ENCODE measurements around the gene PCDHA6. TPM values are rescaled to one million over a fixed set of nuclear protein-coding genes. Genes with fewer than 3 reads are reported as not detected.

PCDHA6 gene
- total RNA-seq, 1 experiment from 2014 or later, result not detected

DNA sequence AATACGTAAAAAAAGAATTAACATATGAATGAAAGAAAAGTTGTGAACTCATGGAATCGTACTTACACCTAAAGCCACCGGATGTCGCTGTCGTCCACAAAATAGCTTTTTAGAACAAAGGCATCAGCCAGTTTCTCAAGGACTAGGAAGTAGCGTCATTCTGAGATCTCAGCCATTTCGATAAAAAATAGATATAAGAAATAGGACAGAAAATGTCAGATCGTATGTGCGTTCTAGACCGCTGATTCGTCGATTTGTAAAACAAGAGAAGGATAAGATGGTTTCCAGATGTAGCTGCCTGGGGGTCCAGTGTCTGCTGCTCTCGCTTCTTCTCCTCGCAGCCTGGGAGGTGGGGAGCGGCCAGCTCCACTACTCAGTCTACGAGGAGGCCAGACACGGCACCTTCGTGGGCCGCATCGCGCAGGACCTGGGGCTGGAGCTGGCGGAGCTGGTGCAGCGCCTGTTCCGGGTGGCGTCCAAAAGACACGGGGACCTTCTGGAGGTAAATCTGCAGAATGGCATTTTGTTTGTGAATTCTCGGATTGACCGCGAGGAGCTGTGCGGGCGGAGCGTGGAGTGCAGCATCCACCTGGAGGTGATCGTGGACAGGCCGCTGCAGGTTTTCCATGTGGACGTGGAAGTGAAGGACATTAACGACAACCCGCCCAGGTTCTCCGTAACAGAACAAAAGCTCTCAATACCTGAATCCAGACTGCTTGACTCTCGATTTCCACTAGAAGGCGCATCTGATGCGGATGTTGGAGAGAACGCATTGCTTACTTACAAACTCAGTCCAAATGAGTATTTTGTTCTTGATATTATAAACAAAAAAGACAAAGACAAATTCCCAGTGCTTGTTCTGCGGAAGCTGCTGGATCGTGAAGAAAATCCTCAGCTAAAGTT is 28.3 kb downstream of the PCDHA6 start, which contains the start of gene PCDHA10:
PCDHA10 (plus strand) TSS at position 126 of the 903 bp plus-strand sequence; CDS start at position 278, 152 bp downstream.
- TF ChIP-seq, protein P1, sequence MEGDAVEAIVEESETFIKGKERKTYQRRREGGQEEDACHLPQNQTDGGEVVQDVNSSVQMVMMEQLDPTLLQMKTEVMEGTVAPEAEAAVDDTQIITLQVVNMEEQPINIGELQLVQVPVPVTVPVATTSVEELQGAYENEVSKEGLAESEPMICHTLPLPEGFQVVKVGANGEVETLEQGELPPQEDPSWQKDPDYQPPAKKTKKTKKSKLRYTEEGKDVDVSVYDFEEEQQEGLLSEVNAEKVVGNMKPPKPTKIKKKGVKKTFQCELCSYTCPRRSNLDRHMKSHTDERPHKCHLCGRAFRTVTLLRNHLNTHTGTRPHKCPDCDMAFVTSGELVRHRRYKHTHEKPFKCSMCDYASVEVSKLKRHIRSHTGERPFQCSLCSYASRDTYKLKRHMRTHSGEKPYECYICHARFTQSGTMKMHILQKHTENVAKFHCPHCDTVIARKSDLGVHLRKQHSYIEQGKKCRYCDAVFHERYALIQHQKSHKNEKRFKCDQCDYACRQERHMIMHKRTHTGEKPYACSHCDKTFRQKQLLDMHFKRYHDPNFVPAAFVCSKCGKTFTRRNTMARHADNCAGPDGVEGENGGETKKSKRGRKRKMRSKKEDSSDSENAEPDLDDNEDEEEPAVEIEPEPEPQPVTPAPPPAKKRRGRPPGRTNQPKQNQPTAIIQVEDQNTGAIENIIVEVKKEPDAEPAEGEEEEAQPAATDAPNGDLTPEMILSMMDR (conservative IDR thresholded peaks at IDR 0.05), result peak; percentile 25; the same call in 1 of the 2 replicates
- TF ChIP-seq EZH2 (IDR thresholded peaks at IDR 0.05; ENCODE audit: low read depth), result no peak
- BruUV-seq (replicated peaks), result no TSS peak

DNA sequence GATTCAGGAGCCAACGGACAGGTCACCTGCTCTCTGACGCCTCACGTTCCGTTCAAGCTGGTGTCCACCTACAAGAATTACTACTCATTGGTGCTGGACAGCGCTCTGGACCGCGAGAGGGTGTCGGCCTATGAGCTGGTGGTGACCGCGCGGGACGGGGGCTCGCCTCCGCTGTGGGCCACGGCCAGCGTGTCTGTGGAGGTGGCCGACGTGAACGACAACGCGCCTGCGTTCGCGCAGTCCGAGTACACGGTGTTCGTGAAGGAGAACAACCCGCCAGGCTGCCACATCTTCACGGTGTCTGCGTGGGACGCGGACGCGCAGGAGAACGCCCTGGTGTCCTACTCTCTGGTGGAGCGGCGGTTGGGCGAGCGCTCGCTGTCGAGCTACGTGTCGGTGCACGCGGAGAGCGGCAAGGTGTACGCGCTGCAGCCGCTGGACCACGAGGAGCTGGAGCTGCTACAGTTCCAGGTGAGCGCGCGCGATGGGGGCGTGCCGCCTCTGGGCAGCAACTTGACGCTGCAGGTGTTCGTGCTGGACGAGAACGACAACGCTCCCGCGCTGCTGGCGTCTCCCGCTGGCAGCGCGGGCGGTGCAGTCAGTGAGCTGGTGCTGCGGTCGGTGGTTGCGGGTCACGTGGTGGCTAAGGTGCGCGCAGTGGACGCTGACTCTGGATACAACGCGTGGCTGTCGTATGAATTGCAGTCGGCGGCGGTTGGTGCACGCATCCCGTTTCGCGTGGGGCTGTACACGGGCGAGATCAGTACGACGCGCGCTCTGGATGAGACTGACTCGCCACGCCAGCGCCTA is 29.6 kb downstream of the PCDHA6 start:
- Histone ChIP-seq H3K27ac (no peak overlapping the region), H2AFZ (no peak overlapping the region), H3K36me3 (ENCODE audit: low read depth) (no peaks in the 10 kb centered on the region), H4K20me1 (ENCODE audit: insufficient read depth) (no peaks in the 10 kb centered on the region), H3K4me2 (no peak overlapping the region), H3K4me1 (replicated peaks; ENCODE audit: insufficient read depth) (no peaks in the 10 kb centered on the region), H3K27me3 (ENCODE audit: insufficient read depth, low read depth) (no peaks in the 10 kb centered on the region), H3K79me2 (ENCODE audit: low read depth) (no peaks in the 10 kb centered on the region), H3K9me3 (ENCODE audit: insufficient read depth, low read depth) (peaks cover 4% of the 10 kb centered on the region; the same call in 1 of the 2 replicates), H3F3A (ENCODE audit: insufficient read depth, low read depth) (no peaks in the 10 kb centered on the region), H3K9me2 (ENCODE audit: insufficient read depth) (no peaks in the 10 kb centered on the region), H3K4me3 (no peak overlapping the region)
- no TSS peak for BruUV-seq (replicated peaks)
- intact Hi-C loops (cut with micrococcal nuclease; ENCODE audit: unreplicated experiment), result no loop called here
- CTCF ChIA-PET, result no interaction called here
- no peak for TF ChIP-seq EZH2 (IDR thresholded peaks at IDR 0.05; ENCODE audit: low read depth)
- TF ChIP-seq, protein P1 (conservative IDR thresholded peaks at IDR 0.05), result no peak
- no peak for DNase-seq
- POLR2A ChIA-PET (ENCODE audit: unreplicated experiment), result no interaction called here

More for the DNA sequence above, 28.3 kb downstream of the PCDHA6 start, which contains the start of gene PCDHA10:
- H2AFZ ChIP-seq, result no peak within 1 kb of the TSS
- no peaks in the 10 kb centered on the region for H3K4me1 ChIP-seq (replicated peaks; ENCODE audit: insufficient read depth)
- H3F3A ChIP-seq (ENCODE audit: insufficient read depth, low read depth), result no peaks in the 10 kb centered on the region
- H3K27ac ChIP-seq, result no peak within 1 kb of the TSS
- POLR2A ChIA-PET (ENCODE audit: unreplicated experiment), result no interaction called here
- H3K4me2 ChIP-seq, result no peak within 1 kb of the TSS
- no peaks in the 10 kb centered on the region for H3K36me3 ChIP-seq (ENCODE audit: low read depth)
- H3K4me3 ChIP-seq, result no peak within 1 kb of the TSS
- DNase-seq, result no peak
- no peaks in the 10 kb centered on the region for H3K27me3 ChIP-seq (ENCODE audit: insufficient read depth, low read depth)
- no peaks in the 10 kb centered on the region for H3K9me2 ChIP-seq (ENCODE audit: insufficient read depth)
- CTCF ChIA-PET, result no interaction called here
- peaks cover 4% of the 10 kb centered on the region; the same call in 1 of the 2 replicates for H3K9me3 ChIP-seq (ENCODE audit: insufficient read depth, low read depth)
- no peaks in the 10 kb centered on the region for H4K20me1 ChIP-seq (ENCODE audit: insufficient read depth)
- H3K79me2 ChIP-seq (ENCODE audit: low read depth), result no peaks in the 10 kb centered on the region
- intact Hi-C loops (cut with micrococcal nuclease; ENCODE audit: unreplicated experiment), result no loop called here

DNA sequence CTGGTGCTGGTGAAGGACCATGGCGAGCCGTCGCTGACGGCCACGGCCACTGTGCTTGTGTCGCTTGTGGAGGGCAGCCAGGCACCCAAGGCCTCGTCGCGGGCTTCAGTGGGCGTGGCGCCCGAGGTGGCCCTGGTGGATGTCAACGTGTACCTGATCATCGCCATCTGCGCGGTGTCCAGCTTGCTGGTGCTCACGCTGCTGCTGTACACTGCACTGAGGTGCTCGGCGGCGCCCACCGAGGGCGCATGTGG is 30.2 kb downstream of the PCDHA6 start:
- POLR2A ChIA-PET (ENCODE audit: unreplicated experiment), result no interaction called here

More for the DNA sequence above, 30.2 kb downstream of the PCDHA6 start:
- Histone ChIP-seq H3K9me2 (ENCODE audit: insufficient read depth) (no peaks in the 10 kb centered on the region), H3K27ac (no peak overlapping the region), H3K4me2 (no peak overlapping the region), H3K79me2 (ENCODE audit: low read depth) (no peaks in the 10 kb centered on the region), H4K20me1 (ENCODE audit: insufficient read depth) (no peaks in the 10 kb centered on the region), H3K4me3 (no peak overlapping the region), H3K36me3 (ENCODE audit: low read depth) (no peaks in the 10 kb centered on the region), H3K27me3 (ENCODE audit: insufficient read depth, low read depth) (no peaks in the 10 kb centered on the region), H3K9me3 (ENCODE audit: insufficient read depth, low read depth) (peaks cover 4% of the 10 kb centered on the region; the same call in 1 of the 2 replicates), H3K4me1 (replicated peaks; ENCODE audit: insufficient read depth) (no peaks in the 10 kb centered on the region), H3F3A (ENCODE audit: insufficient read depth, low read depth) (no peaks in the 10 kb centered on the region), H2AFZ (no peak overlapping the region)
- no peak for DNase-seq
- TF ChIP-seq EZH2 (IDR thresholded peaks at IDR 0.05; ENCODE audit: low read depth), result no peak
- TF ChIP-seq, protein P1 (conservative IDR thresholded peaks at IDR 0.05), result no peak
- intact Hi-C loops (cut with micrococcal nuclease; ENCODE audit: unreplicated experiment), result no loop called here
- CTCF ChIA-PET, result no interaction called here
- BruUV-seq (replicated peaks), result no TSS peak
